OCI-LY7 (cell line): ENCODE results near the gene DPF3.

Source experiments
- CTCF ChIP-seq: fragments of 200-600 bp; sonication (generic); conservative IDR thresholded peaks from 2 replicates; pipeline ENCODE4 v1.5.1; 2014; ENCODE audit warnings: mild to moderate bottlenecking, antibody characterized with exemption, low read length, moderate library complexity, mixed read lengths
- EZH2phosphoT487 ChIP-seq: fragments of 200-600 bp; sonication (generic); IDR thresholded peaks from 2 replicates; pipeline ENCODE4 v1.6.1; 2018; ENCODE audit warnings: low read depth, borderline replicate concordance, mild to moderate bottlenecking, mixed run types, antibody characterized with exemption, low read length, moderate library complexity, mixed read lengths

GRCh38 chr14:72657214-72657921, 236.5 kb downstream of the DPF3 start:
- TF ChIP-seq CTCF = no peak
- no peak for TF ChIP-seq EZH2phosphoT487
